ENCODE data around the gene TBL1XR1.
A peak's percentile ranks its signal among the peaks of the same experiment; 100 is the strongest.

Gene TBL1XR1

GRCh38 chr3:177197041-177197726, at the start of gene TBL1XR1:
TBL1XR1 (minus strand) TSS chr3:177197482; CDS start chr3:177064977, 132,505 bp downstream.
- DNase-seq: peak; percentile 95

GRCh38 chr3:177245250-177245649, 48.0 kb upstream of the TBL1XR1 start:
- no peak for DNase-seq

- DNase-seq: no peak
Observed at GRCh38 chr3:177244606-177245005, 47.3 kb upstream of the TBL1XR1 start.

- DNase-seq: no peak
Observed at GRCh38 chr3:177238686-177239216, 41.5 kb upstream of the TBL1XR1 start.

GRCh38 chr3:177237206-177237605, 39.9 kb upstream of the TBL1XR1 start:
- no peak for DNase-seq

- no peak for DNase-seq
Observed at GRCh38 chr3:177236704-177237103, 39.4 kb upstream of the TBL1XR1 start.

GRCh38 chr3:177234121-177234520, 36.8 kb upstream of the TBL1XR1 start:
- no peak for DNase-seq

GRCh38 chr3:177231242-177231641, 34.0 kb upstream of the TBL1XR1 start:
- no peak for DNase-seq

GRCh38 chr3:177230641-177231040, 33.4 kb upstream of the TBL1XR1 start:
- DNase-seq: no peak

- DNase-seq: no peak
Observed at GRCh38 chr3:177229791-177230190, 32.5 kb upstream of the TBL1XR1 start.

GRCh38 chr3:177228601-177229190, 31.4 kb upstream of the TBL1XR1 start:
- DNase-seq: no peak

- DNase-seq: no peak
Observed at GRCh38 chr3:177224414-177224813, 27.1 kb upstream of the TBL1XR1 start.

- no peak for DNase-seq
Observed at GRCh38 chr3:177221744-177222143, 24.5 kb upstream of the TBL1XR1 start.

GRCh38 chr3:177220136-177220974, 23.1 kb upstream of the TBL1XR1 start:
- DNase-seq: no peak

- DNase-seq: no peak
Observed at GRCh38 chr3:177213801-177214535, 16.7 kb upstream of the TBL1XR1 start.

- DNase-seq: no peak
Observed at GRCh38 chr3:177212756-177213155, 15.5 kb upstream of the TBL1XR1 start.

GRCh38 chr3:177212278-177212610, 15.0 kb upstream of the TBL1XR1 start:
- no peak for DNase-seq

GRCh38 chr3:177211503-177212277, 14.4 kb upstream of the TBL1XR1 start:
- no peak for DNase-seq

GRCh38 chr3:177210744-177211502, 13.6 kb upstream of the TBL1XR1 start:
- no peak for DNase-seq

- DNase-seq: no peak
Observed at GRCh38 chr3:177209509-177209908, 12.2 kb upstream of the TBL1XR1 start.

GRCh38 chr3:177208781-177209180, 11.5 kb upstream of the TBL1XR1 start:
- DNase-seq: no peak
